HG02588 (cell line): Measurements from ENCODE around the gene ZDHHC8.

Experiments
- ATAC-seq: cut with Tn5 transposase; IDR thresholded peaks from one replicate; pipeline ENCODE4 v1.9.1; 2021; ENCODE audit warnings: mild to moderate bottlenecking, moderate library complexity; ENCODE audit not compliant: unreplicated experiment

The ZDHHC8 gene

GRCh38 chr22:20095521-20095920 lies 36.1 kb upstream of the ZDHHC8 start:
- ATAC-seq: no peak

GRCh38 chr22:20096574-20097420 lies 34.8 kb upstream of the ZDHHC8 start:
- no peak for ATAC-seq

- no peak for ATAC-seq
Measured at GRCh38 chr22:20099099-20099711, 32.4 kb upstream of the ZDHHC8 start.

- no peak for ATAC-seq
Measured at GRCh38 chr22:20101638-20102037, 30.0 kb upstream of the ZDHHC8 start.

- ATAC-seq: no peak
Measured at GRCh38 chr22:20102203-20102780, 29.3 kb upstream of the ZDHHC8 start.

GRCh38 chr22:20105456-20106204 lies 26.0 kb upstream of the ZDHHC8 start:
- no peak for ATAC-seq

- no peak for ATAC-seq
Measured at GRCh38 chr22:20106205-20106848, 25.3 kb upstream of the ZDHHC8 start.

GRCh38 chr22:20106849-20107237 lies 24.8 kb upstream of the ZDHHC8 start:
- ATAC-seq: no peak

- ATAC-seq: no peak
Measured at GRCh38 chr22:20107471-20107901, 24.1 kb upstream of the ZDHHC8 start.

GRCh38 chr22:20107951-20108756 lies 23.4 kb upstream of the ZDHHC8 start:
- no peak for ATAC-seq

GRCh38 chr22:20108757-20109230 lies 22.8 kb upstream of the ZDHHC8 start:
- no peak for ATAC-seq

- no peak for ATAC-seq
Measured at GRCh38 chr22:20109411-20110358, 21.9 kb upstream of the ZDHHC8 start.

- ATAC-seq: no peak
Measured at GRCh38 chr22:20110359-20110985, 21.1 kb upstream of the ZDHHC8 start.

- ATAC-seq: no peak
Measured at GRCh38 chr22:20111045-20111688, 20.4 kb upstream of the ZDHHC8 start.

- ATAC-seq: no peak
Measured at GRCh38 chr22:20111689-20112622, 19.6 kb upstream of the ZDHHC8 start.

GRCh38 chr22:20112623-20113511 lies 18.7 kb upstream of the ZDHHC8 start:
- no peak for ATAC-seq
